Muscle layer of duodenum (tissue), 2 donors: Measurements from ENCODE around the gene SLC1A4.
"Not testable (repeated sequence)": the region's sequence is repeated elsewhere in the genome, so short reads cannot be mapped to it uniquely, and the experiment has no call there.

Source experiments
- H3K27ac ChIP-seq: one replicate; pipeline ENCODE4 v1.7.0; 2013; ENCODE audit warnings: mild to moderate bottlenecking, low read length
- H3K27me3 ChIP-seq: one replicate; pipeline ENCODE4 v1.7.0; 2013; ENCODE audit warnings: low read depth, mild to moderate bottlenecking, control low read depth, low read length
- H3K36me3 ChIP-seq, 2 donors: one replicate each; pipeline ENCODE4 v1.7.0; 2013; ENCODE audit warnings: low read length in 2 of 2, control low read depth in 1 of 2, mild to moderate bottlenecking in 1 of 2; ENCODE audit not compliant: insufficient read depth in 2 of 2, control insufficient read depth in 1 of 2
- H3K4me1 ChIP-seq, 2 donors: one replicate each; pipeline ENCODE4 v1.7.0; 2013; ENCODE audit warnings: low read length in 2 of 2, mild to moderate bottlenecking in 2 of 2, control low read depth in 1 of 2, moderate library complexity in 1 of 2; ENCODE audit not compliant: insufficient read depth in 2 of 2, control insufficient read depth in 1 of 2
- H3K4me3 ChIP-seq, 2 donors: one replicate each; pipeline ENCODE4 v1.7.0; 2013; ENCODE audit warnings: low read length in 2 of 2, low read depth in 1 of 2, mild to moderate bottlenecking in 1 of 2
- H3K9me3 ChIP-seq, 2 donors: one replicate each; pipeline ENCODE4 v1.7.0; 2013; ENCODE audit warnings: low read length in 2 of 2, control low read depth in 1 of 2, mild to moderate bottlenecking in 1 of 2; ENCODE audit not compliant: control insufficient read depth in 1 of 2
- donor health status: healthy.

Gene SLC1A4

DNA sequence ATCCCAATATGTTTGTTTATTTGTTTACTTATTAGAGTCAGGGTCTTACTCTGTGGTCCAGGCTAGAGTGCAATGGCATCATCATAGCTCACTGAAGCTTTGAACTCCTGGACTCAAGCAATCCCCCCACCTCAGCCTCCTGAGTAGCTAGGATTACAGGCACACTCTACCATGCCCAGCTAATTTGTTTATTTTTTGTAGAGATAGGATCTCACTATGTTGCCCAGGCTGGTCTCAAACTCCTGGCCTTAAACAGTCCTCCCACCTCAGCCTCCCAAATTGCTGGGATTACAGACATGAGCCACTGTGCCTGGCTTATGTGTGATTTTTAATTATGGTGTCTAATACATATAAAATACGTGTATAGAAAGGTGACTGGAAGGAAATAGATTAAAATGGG, 31.1 kb downstream of the SLC1A4 start:
- H3K36me3 ChIP-seq, result peaks cover 28 to 37% of the 10 kb centered on the region in 2 donors
- H3K27ac ChIP-seq, H3K4me3 ChIP-seq, H3K27me3 ChIP-seq, H3K4me1 ChIP-seq, H3K9me3 ChIP-seq: not testable (repeated sequence)

- Histone ChIP-seq H3K36me3 (peaks cover 25 to 37% of the 10 kb centered on the region in 2 donors), H3K4me1 (no peaks in the 10 kb centered on the region), H3K4me3 (no peak overlapping the region), H3K27me3 (no peaks in the 10 kb centered on the region), H3K27ac (no peak overlapping the region), H3K9me3 (no peaks in the 10 kb centered on the region)
Measured at GRCh38 chr2:65020943-65021528, 31.8 kb downstream of the SLC1A4 start.

GRCh38 chr2:65021709-65022108, 32.5 kb downstream of the SLC1A4 start:
- Histone ChIP-seq H3K9me3 (no peaks in the 10 kb centered on the region), H3K4me3 (no peak overlapping the region), H3K27ac (no peak overlapping the region), H3K36me3 (peaks cover 21 to 37% of the 10 kb centered on the region in 2 donors), H3K27me3 (no peaks in the 10 kb centered on the region), H3K4me1 (no peaks in the 10 kb centered on the region)

GRCh38 chr2:65022189-65022588, 33.0 kb downstream of the SLC1A4 start:
- Histone ChIP-seq H3K4me3 (no peak overlapping the region), H3K27ac (no peak overlapping the region), H3K36me3 (peaks cover 21 to 37% of the 10 kb centered on the region in 2 donors), H3K4me1 (no peaks in the 10 kb centered on the region), H3K27me3 (no peaks in the 10 kb centered on the region), H3K9me3 (no peaks in the 10 kb centered on the region)

GRCh38 chr2:65023742-65024141, 34.5 kb downstream of the SLC1A4 start:
- H3K4me1 ChIP-seq, result no peaks in the 10 kb centered on the region
- peaks cover 12 to 27% of the 10 kb centered on the region in 2 donors for H3K36me3 ChIP-seq
- no peaks in the 10 kb centered on the region for H3K27me3 ChIP-seq
- no peak overlapping the region for H3K4me3 ChIP-seq
- no peaks in the 10 kb centered on the region for H3K9me3 ChIP-seq
- H3K27ac ChIP-seq, result no peak overlapping the region

DNA sequence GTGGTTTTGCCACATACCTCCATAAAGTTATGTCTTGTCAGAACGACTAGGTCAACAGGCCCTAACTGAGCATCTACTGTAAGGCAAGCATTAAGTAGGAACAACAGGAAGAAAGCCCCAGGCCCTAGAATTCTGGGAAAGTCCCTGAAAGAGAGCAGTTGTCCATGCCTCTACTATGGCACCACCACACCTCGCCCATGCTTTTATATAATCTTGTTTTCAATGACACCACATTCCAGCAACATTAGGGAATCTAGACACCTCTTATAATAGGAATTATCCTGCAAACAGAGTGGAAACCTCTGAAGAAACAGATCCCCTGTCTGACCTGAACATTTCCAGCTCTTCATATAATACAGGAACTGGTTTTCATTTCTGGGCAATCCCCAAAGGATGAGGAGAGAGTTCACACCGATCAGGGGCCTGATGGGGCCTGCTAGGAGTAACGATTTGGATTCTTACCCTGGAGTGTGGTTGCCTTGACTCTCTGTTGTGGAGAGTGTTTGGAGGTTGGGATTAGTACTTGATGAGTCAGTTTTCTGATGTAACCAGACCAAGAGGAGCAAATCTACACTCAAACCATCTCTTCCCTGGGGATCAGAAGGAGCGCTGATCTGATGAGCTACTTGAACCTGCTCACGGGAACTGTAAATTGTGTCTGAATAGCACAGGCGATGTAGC, 35.1 kb downstream of the SLC1A4 start:
- no peaks in the 10 kb centered on the region for H3K4me1 ChIP-seq
- H3K27ac ChIP-seq, result no peak overlapping the region
- H3K36me3 ChIP-seq, result peaks cover 6 to 23% of the 10 kb centered on the region in 2 donors
- H3K9me3 ChIP-seq, result no peaks in the 10 kb centered on the region
- no peaks in the 10 kb centered on the region for H3K27me3 ChIP-seq
- no peak overlapping the region for H3K4me3 ChIP-seq

DNA sequence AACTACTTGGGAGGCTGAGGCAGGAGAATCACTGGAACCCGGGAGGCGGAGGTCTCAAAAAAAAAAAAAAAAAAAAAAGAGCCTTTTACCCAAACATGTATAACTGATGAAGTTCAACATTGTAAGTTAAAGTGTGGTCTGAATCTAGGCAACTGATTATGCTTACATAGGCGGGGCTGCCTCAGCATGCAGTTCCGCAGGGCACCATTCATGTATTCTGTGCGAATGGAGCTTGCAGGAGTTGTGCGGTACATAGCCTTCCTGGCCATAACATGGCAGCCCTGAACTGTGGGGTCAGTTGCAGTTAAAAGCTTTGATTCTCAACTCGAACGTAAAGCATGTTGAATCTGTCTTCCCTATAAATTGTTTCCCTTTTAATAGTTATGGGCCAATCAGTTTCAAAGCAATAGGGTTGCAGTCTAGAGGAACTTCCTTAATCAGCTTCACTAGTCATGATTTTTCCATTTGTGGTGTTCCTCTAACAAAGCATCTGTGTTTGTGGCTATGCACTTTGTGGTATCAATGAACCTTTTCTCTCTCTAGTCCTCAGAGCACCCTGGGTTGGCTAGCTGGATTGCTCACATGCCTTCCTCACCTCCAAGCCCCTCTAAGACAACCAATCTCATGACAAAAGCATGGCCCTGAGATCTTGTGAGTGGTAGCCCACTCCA, 36.4 kb downstream of the SLC1A4 start:
- Histone ChIP-seq H3K4me3 (no peak overlapping the region), H3K36me3 (peaks cover 5 to 20% of the 10 kb centered on the region in 2 donors), H3K4me1 (no peaks in the 10 kb centered on the region), H3K9me3 (no peaks in the 10 kb centered on the region), H3K27ac (no peak overlapping the region), H3K27me3 (no peaks in the 10 kb centered on the region)

GRCh38 chr2:65026154-65026553, 37.0 kb downstream of the SLC1A4 start:
- H3K27ac ChIP-seq, result no peak overlapping the region
- H3K27me3 ChIP-seq, result no peaks in the 10 kb centered on the region
- no peaks in the 10 kb centered on the region for H3K9me3 ChIP-seq
- peaks cover 5 to 16% of the 10 kb centered on the region in 2 donors for H3K36me3 ChIP-seq
- H3K4me1 ChIP-seq, result no peaks in the 10 kb centered on the region
- no peak overlapping the region for H3K4me3 ChIP-seq

GRCh38 chr2:65026704-65027464, 37.7 kb downstream of the SLC1A4 start:
- Histone ChIP-seq H3K36me3 (peaks cover 5 to 10% of the 10 kb centered on the region in 2 donors), H3K9me3 (no peaks in the 10 kb centered on the region), H3K4me1 (no peaks in the 10 kb centered on the region), H3K4me3 (no peak overlapping the region), H3K27me3 (no peaks in the 10 kb centered on the region), H3K27ac (no peak overlapping the region)

- H3K9me3 ChIP-seq, result no peaks in the 10 kb centered on the region
- H3K27me3 ChIP-seq, result no peaks in the 10 kb centered on the region
- H3K36me3 ChIP-seq, result peaks cover 4 to 6% of the 10 kb centered on the region in 2 donors
- no peak overlapping the region for H3K27ac ChIP-seq
- no peak overlapping the region for H3K4me3 ChIP-seq
- H3K4me1 ChIP-seq, result no peaks in the 10 kb centered on the region
Measured at GRCh38 chr2:65027616-65028244, 38.5 kb downstream of the SLC1A4 start.
